Measurements from ENCODE around the gene ADGRV1.
"Not testable (repeated sequence)": the region's sequence is repeated elsewhere in the genome, so short reads cannot be mapped to it uniquely, and the experiment has no call there.

ADGRV1 gene

DNA sequence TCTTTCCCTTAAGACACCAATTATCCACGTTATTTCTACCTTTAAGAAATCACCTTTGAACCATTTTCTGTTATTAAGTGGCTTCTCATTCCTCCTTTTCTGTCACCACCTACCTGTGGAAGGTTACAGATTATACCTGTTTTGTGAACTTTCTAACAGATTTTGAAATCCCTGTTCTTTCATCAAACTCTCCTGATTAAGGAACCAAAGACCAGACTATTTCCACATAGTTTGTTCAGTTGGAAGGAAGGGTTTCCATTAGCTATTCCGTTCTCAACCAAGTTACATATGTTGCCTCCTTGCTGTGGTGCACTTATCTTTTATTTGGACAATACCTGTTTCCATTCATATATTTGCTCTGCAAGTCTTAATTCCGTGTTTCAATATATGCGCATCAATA lies 343.6 kb downstream of the ADGRV1 start:
- H3K27ac Mint-ChIP-seq: no peak overlapping the region
- H3K27me3 Mint-ChIP-seq: no peaks in the 10 kb centered on the region
- H3K4me3 Mint-ChIP-seq: no peak overlapping the region
- no peaks in the 10 kb centered on the region for H3K36me3 Mint-ChIP-seq
- H3K9me3 Mint-ChIP-seq (ENCODE audit: low read depth): no peaks in the 10 kb centered on the region
- peaks cover 2% of the 10 kb centered on the region for H3K4me1 Mint-ChIP-seq (ENCODE audit: low read depth)

DNA sequence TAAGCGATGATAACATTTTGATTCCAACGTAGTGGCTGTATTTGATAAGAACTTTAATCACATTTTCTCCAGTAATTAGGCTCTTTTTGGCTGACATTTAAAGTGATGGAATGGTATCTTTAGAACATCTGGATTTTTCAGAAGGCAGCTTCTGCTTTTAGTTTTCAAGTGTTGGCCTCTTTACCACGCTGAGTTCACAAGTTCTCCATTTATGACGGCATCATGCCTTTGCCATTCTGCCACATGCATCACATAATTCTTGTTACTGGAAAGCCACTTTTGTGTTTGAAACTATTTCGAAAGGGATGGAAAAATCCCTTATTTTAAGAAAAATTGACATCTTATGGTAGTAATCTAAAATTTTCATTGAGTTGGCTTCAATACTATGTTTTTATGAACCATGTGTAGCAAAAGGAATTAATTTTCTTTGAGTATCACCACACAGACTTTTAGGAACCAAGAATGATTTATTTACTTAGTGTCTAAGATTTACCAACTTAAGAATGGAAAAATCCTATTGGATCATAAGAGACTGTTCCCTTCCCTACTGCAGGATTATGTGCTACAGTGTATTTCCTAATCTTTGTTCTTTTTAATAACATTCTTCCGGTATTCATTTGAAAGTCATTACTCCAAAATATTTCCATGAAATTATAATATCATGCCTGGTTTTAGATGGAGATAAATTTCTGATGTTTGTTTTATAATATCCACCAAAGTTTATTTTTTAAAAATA lies 344.2 kb downstream of the ADGRV1 start:
- H3K36me3 Mint-ChIP-seq: no peaks in the 10 kb centered on the region
- no peak overlapping the region for H3K4me3 Mint-ChIP-seq
- H3K27ac Mint-ChIP-seq: no peak overlapping the region

DNA sequence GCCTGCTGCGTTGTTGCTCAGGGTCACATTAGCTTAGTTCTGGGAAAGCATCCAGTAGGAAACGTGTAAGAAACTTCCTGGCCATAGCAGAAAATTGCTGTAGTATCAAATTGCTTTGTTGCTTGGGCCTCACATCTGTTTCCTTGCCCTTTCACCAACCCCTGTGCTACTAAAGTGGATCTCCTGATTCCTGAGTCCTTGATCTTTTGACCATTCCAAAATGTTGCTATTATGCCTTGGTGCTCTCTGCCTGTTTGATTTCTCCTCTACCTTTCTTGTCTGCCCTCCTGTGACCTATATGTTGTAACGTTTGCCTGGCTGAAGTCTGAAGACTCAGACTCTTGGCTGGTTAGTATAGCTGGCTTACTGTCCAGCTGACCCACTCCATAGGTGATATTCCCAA lies 350.5 kb downstream of the ADGRV1 start:
- H3K27ac Mint-ChIP-seq: no peak overlapping the region
- H3K4me1 Mint-ChIP-seq (ENCODE audit: low read depth): no peaks in the 10 kb centered on the region
- H3K27me3 Mint-ChIP-seq: peaks cover 3% of the 10 kb centered on the region
- no peaks in the 10 kb centered on the region for H3K36me3 Mint-ChIP-seq
- no peaks in the 10 kb centered on the region for H3K9me3 Mint-ChIP-seq (ENCODE audit: low read depth)
- H3K4me3 Mint-ChIP-seq: no peak overlapping the region

More for the DNA sequence above, 344.2 kb downstream of the ADGRV1 start:
- Mint-ChIP-seq H3K27me3 (no peaks in the 10 kb centered on the region), H3K4me1 (ENCODE audit: low read depth) (peaks cover 2% of the 10 kb centered on the region), H3K9me3 (ENCODE audit: low read depth) (no peaks in the 10 kb centered on the region)

DNA sequence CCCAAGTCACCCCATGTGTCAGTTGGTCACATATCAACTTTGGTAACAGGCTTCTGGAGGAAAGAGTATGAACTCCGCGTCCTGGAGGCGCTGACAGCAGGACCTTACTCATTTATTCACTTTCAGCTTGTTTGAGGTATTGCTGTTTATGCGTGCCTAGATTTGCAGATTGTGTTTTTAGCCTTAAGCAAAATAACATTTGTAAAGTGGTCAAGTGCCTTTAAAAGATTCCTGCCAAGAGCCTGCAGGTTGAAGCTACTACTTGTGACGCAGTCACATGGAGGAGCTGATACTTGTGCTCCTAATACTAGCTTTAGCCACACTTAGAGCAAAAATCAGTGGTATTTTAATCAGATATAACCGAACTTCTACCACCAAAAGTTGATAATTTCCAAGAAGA lies 351.3 kb downstream of the ADGRV1 start:
- Mint-ChIP-seq H3K27ac (no peak overlapping the region), H3K27me3 (peaks cover 3% of the 10 kb centered on the region), H3K4me1 (ENCODE audit: low read depth) (no peaks in the 10 kb centered on the region), H3K9me3 (ENCODE audit: low read depth) (no peaks in the 10 kb centered on the region), H3K4me3 (no peak overlapping the region), H3K36me3 (no peaks in the 10 kb centered on the region)

DNA sequence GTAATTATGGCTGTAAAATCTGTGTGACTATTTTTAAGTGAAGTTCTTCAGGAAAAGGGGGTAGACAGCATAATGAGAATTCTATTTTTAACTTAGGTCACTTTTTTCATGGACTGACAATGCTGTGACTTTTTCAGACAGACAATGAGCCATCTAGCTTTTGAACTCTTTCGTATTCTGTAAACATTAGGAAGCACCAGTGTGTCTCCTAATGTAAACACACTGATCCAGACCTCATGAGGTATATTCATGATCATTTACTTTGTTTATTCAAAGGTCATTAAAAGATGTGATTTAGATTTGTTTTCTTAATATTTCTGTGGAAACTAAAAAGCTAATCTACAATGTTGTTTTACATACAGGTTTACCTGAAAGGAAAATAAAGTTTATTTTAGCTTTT lies 352.6 kb downstream of the ADGRV1 start:
- H3K9me3 Mint-ChIP-seq (ENCODE audit: low read depth): no peaks in the 10 kb centered on the region

DNA sequence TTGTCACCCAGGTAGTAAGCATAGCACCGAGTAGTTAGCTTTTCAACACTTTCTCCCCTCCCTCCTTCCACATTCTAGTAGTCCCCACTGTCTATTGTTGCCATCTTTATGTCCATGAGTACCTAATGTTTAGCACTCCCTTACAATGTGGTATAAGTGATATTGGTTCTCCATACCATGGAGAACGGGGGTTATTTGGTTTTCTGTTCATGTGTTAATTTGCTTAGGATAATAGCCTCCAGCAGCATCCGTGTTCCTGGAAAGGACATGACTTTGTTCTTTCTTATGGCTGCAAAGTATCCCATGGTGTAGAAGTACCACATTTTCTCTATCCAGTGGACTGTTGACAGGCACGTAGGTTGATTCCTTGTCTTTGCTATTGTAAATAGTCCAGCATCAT lies 353.9 kb downstream of the ADGRV1 start:
- H3K27me3 Mint-ChIP-seq: peaks cover 3% of the 10 kb centered on the region
- no peaks in the 10 kb centered on the region for H3K4me1 Mint-ChIP-seq (ENCODE audit: low read depth)
- H3K9me3 Mint-ChIP-seq (ENCODE audit: low read depth): no peaks in the 10 kb centered on the region
- H3K27ac Mint-ChIP-seq: no peak overlapping the region
- no peaks in the 10 kb centered on the region for H3K36me3 Mint-ChIP-seq
- H3K4me3 Mint-ChIP-seq: no peak overlapping the region

More for the DNA sequence above, 352.6 kb downstream of the ADGRV1 start:
- Mint-ChIP-seq H3K4me3 (no peak overlapping the region), H3K4me1 (ENCODE audit: low read depth) (no peaks in the 10 kb centered on the region), H3K36me3 (no peaks in the 10 kb centered on the region), H3K27ac (no peak overlapping the region), H3K27me3 (peaks cover 3% of the 10 kb centered on the region)

DNA sequence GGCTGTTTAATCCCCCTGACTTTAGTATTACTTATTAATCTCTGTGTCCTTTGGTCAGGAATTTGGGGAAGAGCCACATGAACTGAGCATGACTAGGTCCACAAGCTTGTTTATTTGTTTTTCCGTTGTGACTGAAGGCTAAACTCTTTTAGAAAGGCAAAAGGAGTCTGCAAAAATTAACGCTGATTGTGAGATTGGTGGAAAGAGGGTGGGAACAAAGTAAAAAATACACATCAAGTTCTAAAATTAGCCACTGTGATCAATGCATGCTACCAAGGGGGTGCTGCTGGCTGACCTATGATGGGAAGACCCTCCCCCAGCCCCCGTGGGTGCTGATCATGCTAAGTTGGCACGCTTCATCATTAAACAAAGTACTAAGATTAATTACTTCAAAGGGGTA lies 356.8 kb downstream of the ADGRV1 start:
- Mint-ChIP-seq H3K36me3 (no peaks in the 10 kb centered on the region), H3K9me3 (ENCODE audit: low read depth) (no peaks in the 10 kb centered on the region), H3K4me1 (ENCODE audit: low read depth) (no peaks in the 10 kb centered on the region), H3K27me3 (peaks cover 10% of the 10 kb centered on the region), H3K4me3 (no peak overlapping the region), H3K27ac (no peak overlapping the region)

DNA sequence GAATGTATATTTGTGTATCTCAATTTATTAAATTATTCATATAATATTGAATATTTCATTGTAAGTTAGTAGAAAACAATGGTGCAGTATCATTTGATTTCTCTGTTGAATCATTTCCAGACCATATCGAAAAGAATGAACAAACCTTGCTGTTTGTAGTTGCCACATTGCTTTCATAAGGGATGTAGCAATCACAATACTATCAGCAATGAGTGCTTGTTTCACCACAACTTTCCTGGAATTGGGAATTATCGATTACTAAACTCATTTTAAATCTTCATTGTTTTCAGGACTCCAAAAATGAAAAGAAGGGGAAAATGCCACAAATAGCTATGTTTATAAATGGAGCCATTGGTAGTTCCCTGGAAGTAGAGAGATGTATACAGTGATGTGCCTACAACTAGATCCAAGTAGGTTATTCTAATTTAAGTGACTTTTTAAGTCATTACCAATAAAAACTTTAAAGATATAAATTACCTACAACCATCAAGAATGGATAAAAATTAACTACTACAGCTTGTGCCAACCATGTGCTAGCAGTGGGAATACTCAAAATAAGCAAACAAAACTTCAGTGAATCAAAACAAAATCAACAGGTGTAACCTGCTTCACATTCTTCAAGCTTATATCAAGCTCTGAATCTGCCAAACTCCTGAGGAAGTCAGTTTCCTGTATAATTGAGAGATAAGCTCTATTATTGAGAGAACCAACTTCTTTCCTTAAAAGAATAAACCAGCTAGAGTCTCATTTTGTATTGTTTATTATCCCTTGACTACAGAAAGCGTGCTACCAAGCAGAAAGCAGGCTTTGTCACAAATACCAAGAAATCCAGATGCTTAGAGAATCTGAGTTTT lies 358.6 kb downstream of the ADGRV1 start:
- Mint-ChIP-seq H3K9me3 (ENCODE audit: low read depth) (no peaks in the 10 kb centered on the region), H3K27me3 (peaks cover 9% of the 10 kb centered on the region), H3K27ac (no peak overlapping the region), H3K36me3 (no peaks in the 10 kb centered on the region), H3K4me3 (no peak overlapping the region), H3K4me1 (ENCODE audit: low read depth) (no peaks in the 10 kb centered on the region)

DNA sequence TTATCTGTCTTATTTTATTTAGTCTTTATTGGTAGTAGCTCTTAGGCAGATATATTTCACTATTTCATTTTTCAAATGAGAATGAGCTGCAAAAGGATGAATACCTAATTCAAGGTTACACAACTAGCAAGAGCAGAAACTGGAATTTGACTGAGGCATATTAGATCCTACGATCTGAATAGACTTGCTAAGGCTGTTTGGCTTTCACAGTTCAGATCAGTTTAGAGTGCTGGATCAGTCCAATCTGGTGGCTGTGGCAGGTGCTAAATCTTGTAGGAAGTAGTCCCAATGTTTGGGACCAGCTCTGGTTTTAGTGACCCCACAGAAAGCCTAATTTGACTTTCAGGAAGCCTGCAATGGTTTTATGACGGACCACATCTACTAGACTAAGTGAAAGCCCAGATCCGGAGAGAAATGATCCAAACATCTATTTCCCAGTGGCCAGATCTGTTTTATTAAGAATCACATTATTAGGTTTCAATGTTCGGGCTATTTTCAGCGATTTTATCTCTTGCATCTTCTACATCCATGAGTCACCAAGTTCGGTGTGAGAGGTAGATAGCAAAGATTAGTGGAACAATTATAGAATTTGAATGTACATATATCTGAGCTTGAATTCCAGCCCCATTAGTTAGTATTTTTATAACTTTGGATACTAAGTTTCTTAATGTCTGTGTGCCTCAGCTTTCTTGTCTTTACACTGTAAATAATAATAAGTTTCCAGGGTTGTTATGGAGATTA lies 359.5 kb downstream of the ADGRV1 start:
- H3K27me3 Mint-ChIP-seq: peaks cover 9% of the 10 kb centered on the region
- H3K27ac Mint-ChIP-seq: no peak overlapping the region
- no peaks in the 10 kb centered on the region for H3K9me3 Mint-ChIP-seq (ENCODE audit: low read depth)
- no peaks in the 10 kb centered on the region for H3K4me1 Mint-ChIP-seq (ENCODE audit: low read depth)
- no peak overlapping the region for H3K4me3 Mint-ChIP-seq
- no peaks in the 10 kb centered on the region for H3K36me3 Mint-ChIP-seq

DNA sequence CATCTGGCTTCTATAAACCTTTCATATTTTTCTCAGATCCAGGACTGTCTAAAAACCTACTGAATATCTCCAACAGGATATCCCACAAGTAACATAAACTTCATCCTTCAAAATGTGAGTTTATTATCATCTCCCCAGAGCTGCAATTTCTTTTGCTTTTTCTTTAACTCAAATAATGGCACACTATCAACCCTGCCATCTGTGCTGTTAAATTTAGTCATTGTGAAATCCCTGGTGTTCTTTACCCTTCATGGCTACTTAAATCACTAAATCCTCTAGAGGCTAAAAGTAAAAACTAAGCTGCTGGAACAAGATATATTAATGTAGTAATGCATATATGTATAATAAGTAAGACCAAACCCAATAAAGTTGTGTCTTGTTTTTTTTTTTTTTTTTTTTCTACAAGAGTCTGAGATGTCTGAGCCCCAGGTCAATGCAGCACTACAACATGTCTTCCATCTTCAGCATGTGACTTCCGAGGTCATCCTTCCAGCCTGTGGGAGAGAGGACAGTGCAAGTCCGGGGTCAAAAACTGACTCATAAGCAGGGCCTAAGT lies 362.9 kb downstream of the ADGRV1 start:
- H3K4me3 Mint-ChIP-seq: no peak overlapping the region
- no peaks in the 10 kb centered on the region for H3K36me3 Mint-ChIP-seq
- no peaks in the 10 kb centered on the region for H3K9me3 Mint-ChIP-seq (ENCODE audit: low read depth)
- peaks cover 7% of the 10 kb centered on the region for H3K27me3 Mint-ChIP-seq
- no peak overlapping the region for H3K27ac Mint-ChIP-seq
- H3K4me1 Mint-ChIP-seq (ENCODE audit: low read depth): no peaks in the 10 kb centered on the region

DNA sequence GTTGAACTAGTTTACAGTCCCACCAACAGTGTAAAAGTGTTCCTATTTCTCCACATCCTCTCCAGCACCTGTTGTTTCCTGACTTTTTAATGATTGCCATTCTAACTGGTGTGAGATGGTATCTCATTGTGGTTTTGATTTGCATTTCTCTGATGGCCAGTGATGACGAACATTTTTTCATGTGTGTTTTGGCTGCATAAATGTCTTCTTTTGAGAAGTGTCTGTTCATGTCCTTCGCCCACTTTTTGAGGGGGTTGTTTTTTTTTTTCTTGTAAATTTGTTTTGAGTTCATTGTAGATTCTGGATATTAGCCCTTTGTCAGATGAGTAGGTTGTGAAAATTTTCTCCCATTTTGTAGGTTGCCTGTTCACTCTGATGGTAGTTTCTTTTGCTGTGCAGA lies 365.6 kb downstream of the ADGRV1 start:
- not testable (repeated sequence) for H3K27ac Mint-ChIP-seq; H3K4me1 Mint-ChIP-seq (ENCODE audit: low read depth); H3K9me3 Mint-ChIP-seq (ENCODE audit: low read depth); H3K36me3 Mint-ChIP-seq; H3K27me3 Mint-ChIP-seq; H3K4me3 Mint-ChIP-seq

DNA sequence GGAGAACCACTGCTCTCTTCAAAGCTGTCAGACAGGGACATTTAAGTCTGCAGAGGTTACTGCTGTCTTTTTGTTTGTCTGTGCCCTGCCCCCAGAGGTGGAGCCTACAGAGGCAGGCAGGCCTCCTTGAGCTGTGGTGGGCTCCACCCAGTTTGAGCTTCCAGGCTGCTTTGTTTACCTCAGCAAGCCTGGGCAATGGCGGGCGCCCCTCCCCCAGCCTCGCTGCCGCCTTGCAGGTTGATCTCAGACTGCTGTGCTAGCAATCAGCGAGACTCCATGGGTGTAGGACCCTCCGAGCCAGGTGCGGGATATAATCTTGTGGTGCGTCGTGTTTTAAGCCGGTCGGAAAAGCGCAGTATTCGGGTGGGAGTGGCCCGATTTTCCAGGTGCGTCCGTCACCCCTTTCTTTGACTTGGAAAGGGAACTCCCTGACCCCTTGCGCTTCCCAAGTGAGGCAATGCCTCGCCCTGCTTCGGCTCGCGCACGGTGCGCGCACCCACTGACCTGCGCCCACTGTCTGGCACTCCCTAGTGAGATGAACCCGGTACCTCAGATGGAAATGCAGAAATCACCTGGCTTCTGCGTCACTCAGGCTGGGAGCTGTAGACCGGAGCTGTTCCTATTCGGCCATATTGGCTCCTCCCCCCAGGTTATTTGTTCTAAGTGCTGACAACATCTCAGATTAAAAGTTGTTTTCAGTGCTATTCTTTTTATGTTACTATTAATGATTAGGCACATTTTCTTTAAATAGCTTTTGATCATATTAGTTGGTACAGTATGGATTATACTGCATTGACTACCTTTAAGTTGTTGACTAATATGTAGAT lies 370.6 kb downstream of the ADGRV1 start:
- not testable (repeated sequence) for H3K4me1 Mint-ChIP-seq (ENCODE audit: low read depth); H3K36me3 Mint-ChIP-seq; H3K27ac Mint-ChIP-seq; H3K4me3 Mint-ChIP-seq; H3K27me3 Mint-ChIP-seq; H3K9me3 Mint-ChIP-seq (ENCODE audit: low read depth)

DNA sequence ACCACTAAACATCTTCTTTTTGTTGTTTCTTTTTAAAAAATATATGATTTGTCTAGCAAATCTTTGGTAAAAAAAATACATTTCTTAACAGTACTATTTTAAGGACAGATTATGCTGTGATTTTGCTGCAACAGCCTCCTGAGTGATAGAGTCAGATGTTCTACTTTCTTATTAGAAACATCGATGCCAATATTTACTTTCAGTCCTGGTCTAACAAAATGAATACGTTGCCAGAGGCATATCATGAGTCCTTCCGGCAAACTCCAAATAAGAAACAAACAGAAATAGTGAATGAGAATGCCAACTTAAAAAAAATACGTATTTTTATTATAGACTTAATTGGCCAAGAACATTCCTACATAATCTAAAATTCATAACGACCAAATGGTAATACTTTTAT lies 371.5 kb downstream of the ADGRV1 start:
- peaks cover 1% of the 10 kb centered on the region for H3K27me3 Mint-ChIP-seq
- no peak overlapping the region for H3K27ac Mint-ChIP-seq
- H3K4me3 Mint-ChIP-seq: no peak overlapping the region
- H3K9me3 Mint-ChIP-seq (ENCODE audit: low read depth): no peaks in the 10 kb centered on the region
- peaks cover 2% of the 10 kb centered on the region for H3K4me1 Mint-ChIP-seq (ENCODE audit: low read depth)
- peaks cover 3% of the 10 kb centered on the region for H3K36me3 Mint-ChIP-seq

DNA sequence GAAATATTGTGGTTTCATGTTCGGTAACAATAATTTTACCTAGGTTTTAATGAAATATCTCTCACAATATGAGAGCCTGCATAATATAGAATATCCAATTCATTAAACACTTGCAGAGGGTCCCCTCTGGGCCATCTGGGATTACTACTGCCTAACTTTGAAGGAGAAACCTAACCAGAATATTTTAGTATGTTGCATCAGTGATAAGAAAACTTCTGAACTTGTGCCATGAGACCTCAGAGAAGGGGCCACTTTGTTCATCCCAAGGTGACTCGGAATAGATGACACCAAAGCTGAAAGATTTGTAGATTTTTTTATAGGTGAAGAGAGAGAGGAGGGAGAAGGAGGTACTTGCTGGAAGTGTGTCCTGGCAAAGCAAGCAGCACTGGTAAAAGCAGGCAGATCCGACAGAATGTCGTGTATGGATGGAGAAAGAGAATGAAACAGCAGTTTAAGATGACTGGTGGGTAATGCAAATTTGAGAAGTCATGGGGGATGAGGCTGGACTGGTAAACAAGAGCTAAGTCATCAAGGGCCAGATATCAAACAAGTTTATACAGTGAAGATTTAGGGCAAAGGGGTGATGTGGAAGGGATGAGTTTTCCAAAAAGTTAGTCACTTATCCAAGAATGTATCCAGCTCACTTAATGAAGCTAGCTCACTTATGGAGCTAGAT lies 372.3 kb downstream of the ADGRV1 start:
- Mint-ChIP-seq H3K27ac (no peak overlapping the region), H3K27me3 (peaks cover 1% of the 10 kb centered on the region), H3K4me1 (ENCODE audit: low read depth) (peaks cover 2% of the 10 kb centered on the region), H3K36me3 (peaks cover 3% of the 10 kb centered on the region), H3K4me3 (no peak overlapping the region), H3K9me3 (ENCODE audit: low read depth) (no peaks in the 10 kb centered on the region)
